Endothelial cell (in vitro differentiated cells): ENCODE measurements around the gene FAM13B. TPM values are rescaled to one million over a fixed set of nuclear protein-coding genes. Genes with fewer than 3 reads are reported as not detected.

Experiments used
- DNase-seq: peaks from one replicate; pipeline ENCODE4 v3.0.0; 2021; ENCODE audit warnings: low spot score
- H3K27ac Mint-ChIP-seq: one replicate; pipeline ENCODE4 v1.8.0; 2021; ENCODE audit warnings: mixed read lengths, inconsistent platforms; ENCODE audit not compliant: unreplicated experiment
- H3K27me3 Mint-ChIP-seq: one replicate; pipeline ENCODE4 v1.8.0; 2021; ENCODE audit warnings: mild to moderate bottlenecking, moderate library complexity, mixed read lengths, inconsistent platforms; ENCODE audit not compliant: unreplicated experiment
- H3K36me3 Mint-ChIP-seq: one replicate; pipeline ENCODE4 v1.8.0; 2021; ENCODE audit warnings: mild to moderate bottlenecking, low read depth, mixed read lengths, inconsistent platforms; ENCODE audit not compliant: unreplicated experiment
- H3K4me1 Mint-ChIP-seq: one replicate; pipeline ENCODE4 v1.8.0; 2021; ENCODE audit warnings: mild to moderate bottlenecking, mixed read lengths, inconsistent platforms; ENCODE audit not compliant: unreplicated experiment
- H3K4me3 Mint-ChIP-seq: one replicate; pipeline ENCODE4 v1.8.0; 2021; ENCODE audit warnings: mild to moderate bottlenecking, mixed read lengths, inconsistent platforms; ENCODE audit not compliant: unreplicated experiment
- H3K9me3 Mint-ChIP-seq: one replicate; pipeline ENCODE4 v1.8.0; 2021; ENCODE audit warnings: mixed read lengths, inconsistent platforms; ENCODE audit not compliant: unreplicated experiment
- total RNA-seq: library from RNA; stranded (reverse); fragmentation: NEBNext Ultra II Directional; extraction: Animal tissue kit (Norgen Biotek cat#: 25700); gene quantifications from one replicate; pipeline ENCODE4 v1.2.1, GENCODE V29; 2021; ENCODE audit not compliant: unreplicated experiment
- TF ChIP-seq, protein P1 (sequence below): fragments of 200-600 bp; sonication (generic); IDR thresholded peaks from one replicate; pipeline ENCODE4 v1.5.0; 2021; ENCODE audit warnings: antibody characterized with exemption; ENCODE audit not compliant: unreplicated experiment

FAM13B gene
- total RNA-seq, 1 donor from 2014 or later, result 31.2 TPM

DNA sequence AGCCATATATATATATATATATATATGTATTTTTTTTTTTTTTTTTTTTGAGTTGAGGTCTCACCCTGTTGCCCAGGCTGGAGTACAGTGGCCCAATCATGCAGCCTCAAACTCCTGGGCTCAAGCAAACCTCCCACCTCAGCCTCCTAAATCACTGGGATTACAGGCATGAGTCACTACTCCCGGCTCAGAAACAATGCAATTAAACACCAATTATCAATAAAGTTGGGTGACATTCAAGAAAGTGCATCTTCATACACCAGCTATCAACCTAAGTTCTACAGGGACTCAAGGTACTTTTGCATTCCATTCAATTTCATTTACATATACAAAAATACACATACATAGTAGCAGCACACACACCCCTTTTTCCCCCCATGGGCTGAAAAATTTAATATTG is 7.6 kb downstream of the FAM13B start:
- TF ChIP-seq, protein P1, sequence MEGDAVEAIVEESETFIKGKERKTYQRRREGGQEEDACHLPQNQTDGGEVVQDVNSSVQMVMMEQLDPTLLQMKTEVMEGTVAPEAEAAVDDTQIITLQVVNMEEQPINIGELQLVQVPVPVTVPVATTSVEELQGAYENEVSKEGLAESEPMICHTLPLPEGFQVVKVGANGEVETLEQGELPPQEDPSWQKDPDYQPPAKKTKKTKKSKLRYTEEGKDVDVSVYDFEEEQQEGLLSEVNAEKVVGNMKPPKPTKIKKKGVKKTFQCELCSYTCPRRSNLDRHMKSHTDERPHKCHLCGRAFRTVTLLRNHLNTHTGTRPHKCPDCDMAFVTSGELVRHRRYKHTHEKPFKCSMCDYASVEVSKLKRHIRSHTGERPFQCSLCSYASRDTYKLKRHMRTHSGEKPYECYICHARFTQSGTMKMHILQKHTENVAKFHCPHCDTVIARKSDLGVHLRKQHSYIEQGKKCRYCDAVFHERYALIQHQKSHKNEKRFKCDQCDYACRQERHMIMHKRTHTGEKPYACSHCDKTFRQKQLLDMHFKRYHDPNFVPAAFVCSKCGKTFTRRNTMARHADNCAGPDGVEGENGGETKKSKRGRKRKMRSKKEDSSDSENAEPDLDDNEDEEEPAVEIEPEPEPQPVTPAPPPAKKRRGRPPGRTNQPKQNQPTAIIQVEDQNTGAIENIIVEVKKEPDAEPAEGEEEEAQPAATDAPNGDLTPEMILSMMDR, result no peak
- Mint-ChIP-seq H3K9me3 (no peaks in the 10 kb centered on the region), H3K27me3 (no peaks in the 10 kb centered on the region), H3K36me3 (no peaks in the 10 kb centered on the region), H3K4me1 (peaks cover 14% of the 10 kb centered on the region), H3K27ac (no peak overlapping the region), H3K4me3 (no peak overlapping the region)
- no peak for DNase-seq

DNA sequence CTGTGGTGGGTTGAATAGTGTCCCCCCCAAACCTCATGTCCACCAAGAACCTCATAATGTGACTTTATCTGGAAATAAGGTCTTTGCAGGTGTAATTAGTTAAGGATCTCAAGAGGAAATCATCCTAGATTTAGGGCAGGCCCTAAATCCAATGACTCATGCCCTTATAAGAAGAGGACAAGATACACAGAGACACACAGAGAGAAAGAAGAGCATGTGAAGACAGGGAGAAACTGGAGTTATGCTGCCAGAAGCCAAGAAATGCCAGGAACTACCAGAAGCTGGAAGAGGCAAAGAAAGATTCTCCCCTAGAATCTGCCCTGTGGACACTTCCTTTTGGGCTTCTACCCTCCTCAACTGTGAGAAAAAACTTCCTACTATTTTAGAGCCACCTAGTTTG is 8.8 kb downstream of the FAM13B start:
- H3K9me3 Mint-ChIP-seq, result no peaks in the 10 kb centered on the region
- no peak for DNase-seq
- TF ChIP-seq, protein P1, result no peak
- no peak overlapping the region for H3K4me3 Mint-ChIP-seq
- H3K4me1 Mint-ChIP-seq, result peaks cover 14% of the 10 kb centered on the region
- H3K36me3 Mint-ChIP-seq, result no peaks in the 10 kb centered on the region
- no peaks in the 10 kb centered on the region for H3K27me3 Mint-ChIP-seq
- H3K27ac Mint-ChIP-seq, result no peak overlapping the region

DNA sequence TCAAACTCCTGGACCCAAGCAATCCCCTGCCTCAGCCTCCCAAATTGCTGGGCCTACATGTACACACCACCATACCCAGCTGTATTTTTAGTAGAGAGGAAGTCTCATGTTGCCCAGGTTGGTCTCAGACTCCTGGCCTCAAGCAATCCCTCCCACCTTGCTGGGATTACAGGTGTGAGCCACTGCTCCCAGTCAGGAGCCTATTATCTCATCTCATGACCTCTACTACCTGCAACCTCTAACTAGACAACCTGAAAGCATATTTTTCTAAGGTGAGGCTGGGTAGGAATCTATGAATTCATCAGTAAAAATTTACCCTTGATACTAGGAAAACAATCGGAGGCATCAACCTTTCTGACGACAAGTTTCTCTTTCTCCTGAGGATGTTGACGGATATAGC is 10.0 kb downstream of the FAM13B start:
- no peak overlapping the region for H3K4me3 Mint-ChIP-seq
- H3K4me1 Mint-ChIP-seq, result peaks cover 20% of the 10 kb centered on the region

DNA sequence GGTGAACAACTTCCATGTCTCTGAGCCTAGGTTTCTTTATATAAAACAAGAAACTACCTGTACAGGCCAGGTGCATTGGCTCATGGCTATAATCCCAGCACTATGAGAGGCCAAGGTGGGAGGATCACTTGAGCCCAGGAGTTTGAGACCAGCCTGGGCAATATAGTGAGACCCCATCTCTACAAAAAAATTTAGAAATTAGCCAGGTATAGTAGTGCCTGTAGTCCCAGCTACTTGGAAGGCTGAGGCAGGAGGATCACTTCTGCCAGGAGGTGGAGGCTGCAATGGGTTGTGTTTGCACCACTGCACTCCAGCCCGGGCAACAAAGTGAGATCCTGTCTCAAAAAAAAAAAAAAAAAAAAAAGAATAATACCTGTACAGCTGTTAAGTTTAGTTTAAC is 11.1 kb downstream of the FAM13B start:
- Mint-ChIP-seq H3K9me3 (no peaks in the 10 kb centered on the region), H3K4me1 (peaks cover 25% of the 10 kb centered on the region), H3K27ac (no peak overlapping the region), H3K4me3 (no peak overlapping the region), H3K36me3 (peaks cover 4% of the 10 kb centered on the region), H3K27me3 (no peaks in the 10 kb centered on the region)
- TF ChIP-seq, protein P1, result no peak
- no peak for DNase-seq

More for the DNA sequence above, 10.0 kb downstream of the FAM13B start:
- no peaks in the 10 kb centered on the region for H3K27me3 Mint-ChIP-seq
- H3K9me3 Mint-ChIP-seq, result no peaks in the 10 kb centered on the region
- H3K27ac Mint-ChIP-seq, result no peak overlapping the region
- peaks cover 1% of the 10 kb centered on the region for H3K36me3 Mint-ChIP-seq
- no peak for DNase-seq
- TF ChIP-seq, protein P1, result no peak

DNA sequence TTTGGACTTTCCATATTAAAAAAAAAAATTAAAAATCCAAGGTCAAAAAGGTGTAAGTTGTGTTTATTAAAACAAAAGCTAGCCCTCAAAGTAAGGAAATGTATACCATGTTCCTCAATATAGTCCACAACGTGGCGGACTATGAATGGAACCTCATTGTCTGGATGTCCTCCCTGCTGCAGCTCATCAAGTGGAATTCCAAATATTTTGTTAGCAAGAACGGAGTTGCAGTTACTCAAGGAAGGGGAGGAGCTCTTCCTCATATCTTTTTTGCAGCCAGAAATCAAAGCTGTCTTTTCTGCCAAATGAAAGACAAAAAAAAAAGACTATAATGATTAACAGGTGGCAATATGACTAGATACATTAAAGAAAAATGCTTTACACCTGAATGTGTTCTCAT is 14.0 kb downstream of the FAM13B start:
- Mint-ChIP-seq H3K9me3 (no peaks in the 10 kb centered on the region), H3K27me3 (peaks cover under 1% of the 10 kb centered on the region), H3K4me3 (no peak overlapping the region), H3K4me1 (peaks cover 17% of the 10 kb centered on the region), H3K27ac (no peak overlapping the region), H3K36me3 (peaks cover 4% of the 10 kb centered on the region)
- no peak for DNase-seq
- TF ChIP-seq, protein P1, result no peak
